ENCODE data around the gene ADRA2B. TPM values are rescaled to one million over a fixed set of nuclear protein-coding genes. Genes with fewer than 3 reads are reported as not detected.
A peak's percentile ranks its signal among the peaks of the same experiment; 100 is the strongest.

The ADRA2B gene
- polyA plus RNA-seq, 3 donors = 1.6 TPM; not detected in 2

GRCh38 chr2:96129528-96130120 is 13.3 kb upstream of the ADRA2B start:
- no peaks in the 10 kb centered on the region for H3K4me1 ChIP-seq (ENCODE audit: control insufficient read depth in 1 of 2, insufficient read depth in 2 of 2, low read length in 2 of 2)
- no peaks in the 10 kb centered on the region for H3K79me2 ChIP-seq (ENCODE audit: insufficient read depth, low read length)
- Mint-ChIP-seq H3K4me1 (no peaks in the 10 kb centered on the region), H3K36me3 (no peaks in the 10 kb centered on the region), H3K27ac (no peak overlapping the region), H3K4me3 (no peak overlapping the region), H3K27me3 (ENCODE audit: low read depth in 3 of 3) (peaks cover 0 to 7% (median 5%) of the 10 kb centered on the region in 3 donors), H3K9me3 (peaks cover 0 to 2% (median 0%) of the 10 kb centered on the region in 7 donors)
- peak in 1 of 3 donors; percentile 20 for DNase-seq
- intact Hi-C loops (cut with micrococcal nuclease) = no loop called here
- H3K27ac ChIP-seq (ENCODE audit: low read depth in 1 of 2, low read length in 2 of 2) = no peak overlapping the region
- no peak for TF ChIP-seq CTCF (IDR thresholded peaks at IDR 0.05)
- H3K9me3 ChIP-seq (replicated peaks in 1 of 2; ENCODE audit: control insufficient read depth in 1 of 2, insufficient read depth in 1 of 2, low read length in 2 of 2) = no peaks in the 10 kb centered on the region
- H3K27me3 ChIP-seq (ENCODE audit: control insufficient read depth in 2 of 2, insufficient read depth in 2 of 2, low read length in 2 of 2) = no peaks in the 10 kb centered on the region
- H2AFZ ChIP-seq (ENCODE audit: insufficient read depth, low read depth, low read length, poor library complexity, severe bottlenecking) = no peak overlapping the region
- H3K36me3 ChIP-seq (replicated peaks in 1 of 2; ENCODE audit: control insufficient read depth in 1 of 2, insufficient read depth in 2 of 2, low read length in 2 of 2) = no peaks in the 10 kb centered on the region
- no peak overlapping the region for H3K4me2 ChIP-seq (replicated peaks; ENCODE audit: extremely low read depth, low read length, poor library complexity, severe bottlenecking)
- WGBS (ENCODE audit: insufficient coverage) = 97% methylated on average over 5 of the region's 16 CpGs
- H3K4me3 ChIP-seq (replicated peaks in 1 of 3; ENCODE audit: low read depth in 2 of 3, low read length in 3 of 3) = no peak overlapping the region
- H4K20me1 ChIP-seq (ENCODE audit: insufficient read depth, low read length) = no peaks in the 10 kb centered on the region
- H3K9ac ChIP-seq (ENCODE audit: insufficient read depth, low read length, poor library complexity, severe bottlenecking) = no peak overlapping the region

GRCh38 chr2:96128456-96128855 is 12.1 kb upstream of the ADRA2B start:
- WGBS (ENCODE audit: insufficient coverage) = no CpG with 5 or more reads among the region's 6 CpGs
- no peaks in the 10 kb centered on the region for H3K4me1 Mint-ChIP-seq
- intact Hi-C loops (cut with micrococcal nuclease) = no loop called here

More at GRCh38 chr2:96128456-96128855, 12.1 kb upstream of the ADRA2B start:
- H3K27me3 Mint-ChIP-seq (ENCODE audit: low read depth in 3 of 3) = peaks cover 0 to 10% (median 6%) of the 10 kb centered on the region in 3 donors
- no peaks in the 10 kb centered on the region for H3K4me1 ChIP-seq (ENCODE audit: control insufficient read depth in 1 of 2, insufficient read depth in 2 of 2, low read length in 2 of 2)
- H4K20me1 ChIP-seq (ENCODE audit: insufficient read depth, low read length) = no peaks in the 10 kb centered on the region
- H3K36me3 ChIP-seq (replicated peaks in 1 of 2; ENCODE audit: control insufficient read depth in 1 of 2, insufficient read depth in 2 of 2, low read length in 2 of 2) = no peaks in the 10 kb centered on the region
- peaks cover 0 to 2% (median 0%) of the 10 kb centered on the region in 7 donors for H3K9me3 Mint-ChIP-seq
- H3K27me3 ChIP-seq (ENCODE audit: control insufficient read depth in 2 of 2, insufficient read depth in 2 of 2, low read length in 2 of 2) = no peaks in the 10 kb centered on the region
- H2AFZ ChIP-seq (ENCODE audit: insufficient read depth, low read depth, low read length, poor library complexity, severe bottlenecking) = no peak overlapping the region
- no peak overlapping the region for H3K4me2 ChIP-seq (replicated peaks; ENCODE audit: extremely low read depth, low read length, poor library complexity, severe bottlenecking)
- no peak overlapping the region for H3K4me3 ChIP-seq (replicated peaks in 1 of 3; ENCODE audit: low read depth in 2 of 3, low read length in 3 of 3)
- DNase-seq = no peak
- no peaks in the 10 kb centered on the region for H3K36me3 Mint-ChIP-seq
- no peak overlapping the region for H3K27ac Mint-ChIP-seq
- no peak overlapping the region for H3K27ac ChIP-seq (ENCODE audit: low read depth in 1 of 2, low read length in 2 of 2)
- TF ChIP-seq CTCF (IDR thresholded peaks at IDR 0.05) = no peak
- no peaks in the 10 kb centered on the region for H3K79me2 ChIP-seq (ENCODE audit: insufficient read depth, low read length)
- H3K9me3 ChIP-seq (replicated peaks in 1 of 2; ENCODE audit: control insufficient read depth in 1 of 2, insufficient read depth in 1 of 2, low read length in 2 of 2) = no peaks in the 10 kb centered on the region
- H3K4me3 Mint-ChIP-seq = no peak overlapping the region
- no peak overlapping the region for H3K9ac ChIP-seq (ENCODE audit: insufficient read depth, low read length, poor library complexity, severe bottlenecking)

Measured in CD14-positive monocyte (primary cell).